Spleen (tissue), 7 donors: ENCODE results near the gene IL3.

Experiments
- CTCF ChIP-seq, 11 experiments: fragments of 200-600 bp in 7 of 11; fragments of 450-650 bp in 4 of 11; sonication (generic) in 4 of 11; IDR thresholded peaks in 8 of 11; conservative IDR thresholded peaks in 3 of 11; 1 replicate in 7 of 11; 2 replicates in 4 of 11; pipeline versions ENCODE4 v1.4.0 to v1.8.0; 2016 to 2021; ENCODE audit warnings: antibody characterized with exemption in 11 of 11, inconsistent platforms in 4 of 11, mild to moderate bottlenecking in 1 of 11
- POLR2AphosphoS5 ChIP-seq, 3 donors: sonication (generic); formaldehyde crosslinking; IDR thresholded peaks; one replicate each; pipeline ENCODE4 v1.5.1; 2017; ENCODE audit warnings: antibody characterized with exemption in 3 of 3
- donor health status: DM: no; HTN: no; CAD: no; lungs with moderate emphysema.
- donor health status: DM: no; HTN: no; CAD: no.
- donor health status: DM: no; HTN: no; CAD: no.

- TF ChIP-seq CTCF (IDR thresholded peaks at IDR 0.05 in 8 of 11, conservative IDR thresholded peaks at IDR 0.05 in 3 of 11): no peak
- no peak for TF ChIP-seq POLR2AphosphoS5 (IDR thresholded peaks at IDR 0.05)
Observed at GRCh38 chr5:132082329-132083023, 22.0 kb downstream of the IL3 start.
